ENCODE results near the gene ATP9B.
"Not testable (repeated sequence)": the region's sequence is repeated elsewhere in the genome, so short reads cannot be mapped to it uniquely, and the experiment has no call there.

Gene ATP9B

DNA sequence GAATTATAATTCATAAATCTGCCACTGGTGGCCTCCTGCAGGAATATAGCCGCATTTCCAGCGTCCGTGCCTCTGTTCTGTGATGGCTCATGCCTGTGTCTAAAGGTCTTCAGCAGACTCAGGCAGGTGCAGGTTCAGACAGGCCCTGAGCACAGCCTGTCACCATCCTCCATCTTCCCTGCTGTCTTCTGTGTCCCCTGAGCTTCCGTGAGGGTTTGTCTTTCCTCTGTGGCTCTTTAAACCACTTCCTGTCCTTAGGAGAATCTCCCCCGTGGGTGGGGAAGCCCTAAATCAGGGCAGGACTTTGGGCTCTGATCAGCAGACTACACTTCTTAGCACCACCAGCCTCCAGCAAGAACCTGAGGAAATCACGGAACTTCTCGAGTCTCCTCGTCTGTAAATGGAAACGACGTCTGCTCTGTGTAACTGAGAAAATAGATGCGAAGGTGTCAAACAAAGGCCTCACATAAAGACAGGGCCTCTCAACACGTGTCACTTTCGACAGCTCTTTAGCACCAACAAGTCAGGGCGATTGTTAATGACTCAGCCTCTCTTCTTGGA is 302.4 kb downstream of the ATP9B start:
- DNase-seq = no peak

DNA sequence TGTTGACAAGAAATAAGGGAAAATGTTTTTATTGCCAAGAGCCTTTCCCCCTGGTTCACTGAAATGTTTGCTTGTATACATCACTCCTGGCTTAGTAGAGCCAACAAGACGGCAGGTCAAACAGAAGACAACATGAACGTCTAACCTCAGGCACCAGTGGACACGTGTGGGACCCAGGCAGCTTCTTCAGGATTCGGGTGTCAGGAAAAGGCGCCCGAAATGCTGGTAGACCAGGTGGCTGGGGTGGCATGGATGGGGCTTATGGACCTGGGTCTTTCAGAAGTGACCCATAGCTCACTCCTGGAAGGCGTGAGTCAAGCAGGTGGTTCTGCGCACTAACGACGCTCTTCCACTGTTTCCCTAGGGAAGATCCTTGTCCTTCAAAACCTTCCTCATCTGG is 303.3 kb downstream of the ATP9B start:
- DNase-seq = no peak

DNA sequence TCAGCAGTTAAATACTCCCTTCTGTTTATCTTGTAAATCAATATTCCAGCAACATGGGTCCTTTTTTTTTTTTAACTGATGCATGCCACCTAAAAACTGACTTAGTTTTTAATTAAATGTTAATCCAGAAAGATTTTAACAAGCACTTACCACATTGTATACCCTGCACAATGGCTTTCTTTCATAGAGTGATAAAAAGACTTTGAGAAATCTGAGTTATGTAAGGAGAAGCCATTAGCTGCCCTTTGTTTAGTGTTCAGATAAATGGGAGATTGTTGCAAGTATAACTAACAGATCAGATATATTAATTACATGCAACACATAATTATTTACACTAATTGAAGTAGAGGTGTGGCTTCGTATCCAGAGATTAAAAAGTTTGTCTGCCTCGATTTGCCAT is 303.8 kb downstream of the ATP9B start:
- DNase-seq = no peak

- no peak for DNase-seq
Measured at GRCh38 chr18:79373736-79374135, 304.5 kb downstream of the ATP9B start.

DNA sequence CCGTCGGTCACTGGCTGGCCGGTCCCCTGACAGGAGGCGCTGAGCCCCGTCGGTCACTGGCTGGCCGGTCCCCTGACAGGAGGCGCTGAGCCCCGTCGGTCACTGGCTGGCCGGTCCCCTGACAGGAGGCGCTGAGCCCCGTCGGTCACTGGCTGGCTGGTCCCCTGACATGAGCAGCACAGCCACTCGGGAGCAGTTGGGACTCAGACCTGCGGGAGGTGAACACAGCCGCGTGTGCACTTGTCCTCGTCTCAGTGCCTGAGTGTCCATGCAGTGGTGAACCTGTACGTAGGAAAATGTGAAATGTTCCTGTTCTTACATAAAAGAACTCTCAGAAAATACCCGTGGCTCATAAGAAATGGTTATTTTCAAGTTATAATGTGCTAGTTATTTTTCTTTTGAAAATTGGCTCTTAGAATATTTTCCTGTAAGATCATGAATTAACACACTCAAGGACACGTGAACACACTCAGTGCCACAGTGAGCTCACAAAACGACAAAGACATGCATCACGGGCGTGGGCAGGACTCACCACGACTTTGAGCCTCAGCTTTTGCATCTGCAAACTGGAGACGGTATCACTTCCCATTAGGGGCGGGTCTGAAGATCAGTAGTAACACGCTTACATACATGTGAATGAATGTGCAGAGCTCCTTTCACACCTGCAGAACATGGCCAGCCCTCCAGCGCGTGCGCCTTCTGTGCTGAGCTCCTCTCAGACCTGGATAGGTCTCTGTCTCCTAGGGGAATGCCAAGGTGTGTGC is 305.4 kb downstream of the ATP9B start:
- no peak for DNase-seq

DNA sequence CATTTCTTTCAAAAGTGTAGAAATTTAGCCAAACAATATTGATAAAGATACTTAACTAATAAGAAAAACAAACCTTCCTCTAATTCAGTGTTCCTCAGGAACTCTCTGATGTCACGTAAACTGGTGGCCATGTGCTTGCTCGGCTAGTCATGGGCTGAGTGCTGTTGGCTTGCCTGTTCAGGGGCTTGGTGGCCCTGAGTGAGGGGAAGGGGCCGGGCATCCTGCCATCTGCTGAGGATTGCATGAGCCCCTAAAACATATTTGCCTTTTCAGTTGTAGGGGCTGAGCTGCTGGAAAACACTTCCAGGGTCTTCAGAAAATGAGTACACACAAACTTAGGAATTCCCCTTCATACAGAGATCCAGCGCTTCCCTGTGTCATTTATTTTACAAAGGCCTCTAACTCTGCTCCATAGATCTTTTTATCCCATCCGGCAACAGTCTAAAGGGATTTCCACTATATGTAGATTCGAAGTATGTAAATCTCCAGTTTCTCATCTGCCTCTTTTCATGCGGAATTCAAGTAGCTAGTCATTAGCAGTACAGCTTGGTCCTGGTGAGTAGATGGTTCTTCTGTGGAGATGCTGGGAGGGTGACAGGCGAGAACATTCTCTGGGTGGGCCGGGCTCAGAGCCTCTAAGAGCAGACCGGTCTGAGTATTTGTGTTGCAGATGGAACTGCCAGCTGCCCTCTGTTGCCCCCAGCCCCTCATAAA is 306.4 kb downstream of the ATP9B start:
- no peak for DNase-seq

DNA sequence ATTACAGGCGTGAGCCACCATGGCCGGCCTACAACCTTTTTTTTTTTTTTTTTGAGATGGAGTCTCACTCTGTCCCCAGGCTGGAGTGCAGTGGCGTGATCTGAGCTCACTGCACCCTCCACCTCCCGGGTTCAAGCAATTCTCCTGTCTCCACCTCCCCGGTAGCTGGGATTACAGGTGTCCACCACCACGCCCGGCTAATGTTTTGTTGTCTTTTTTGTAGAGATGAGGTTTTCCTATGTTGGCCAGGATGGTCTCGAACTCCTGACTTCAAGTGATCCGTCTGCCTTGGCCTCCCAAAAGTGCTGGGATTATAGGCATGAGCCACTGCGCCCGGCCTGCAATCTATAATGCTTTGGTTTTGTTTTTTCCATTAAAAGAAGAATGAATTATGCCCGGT is 307.5 kb downstream of the ATP9B start:
- not testable (repeated sequence) for DNase-seq

GRCh38 chr18:79377187-79377891 is 308.1 kb downstream of the ATP9B start:
- no peak for DNase-seq

- peak; percentile 6 for DNase-seq
Measured at GRCh38 chr18:79378536-79379250, 309.5 kb downstream of the ATP9B start.

DNA sequence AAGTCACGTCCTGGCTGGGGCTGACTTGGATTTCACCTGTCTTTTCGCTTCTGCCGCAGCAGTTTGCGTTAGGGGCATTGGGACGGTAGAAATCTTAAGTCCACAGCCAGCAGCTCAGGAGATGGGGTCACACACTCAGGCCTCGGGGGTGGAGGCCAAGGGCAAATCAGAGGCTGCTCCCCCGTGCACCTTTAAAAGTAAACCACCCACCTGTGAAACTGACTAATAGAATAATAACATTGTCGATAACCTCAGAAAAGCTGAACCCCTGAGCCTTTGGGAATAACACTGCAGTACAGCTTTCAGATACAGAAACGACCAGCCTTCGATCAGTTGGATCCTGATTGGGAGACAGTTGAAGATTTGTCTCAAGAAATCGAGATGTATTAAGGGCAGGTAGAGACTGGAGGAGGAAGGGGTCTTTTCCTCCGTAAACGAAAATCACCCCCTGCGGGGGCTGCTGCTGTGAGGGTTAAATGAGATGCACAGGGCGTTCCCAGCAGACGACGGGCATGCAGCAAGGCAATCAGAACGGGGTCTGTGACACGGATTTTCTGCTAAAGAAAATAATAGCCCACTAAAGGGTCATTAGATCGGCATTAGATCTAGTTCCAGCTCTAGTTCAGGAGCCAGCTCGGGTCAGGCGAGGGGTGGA is 310.2 kb downstream of the ATP9B start:
- DNase-seq = no peak

DNA sequence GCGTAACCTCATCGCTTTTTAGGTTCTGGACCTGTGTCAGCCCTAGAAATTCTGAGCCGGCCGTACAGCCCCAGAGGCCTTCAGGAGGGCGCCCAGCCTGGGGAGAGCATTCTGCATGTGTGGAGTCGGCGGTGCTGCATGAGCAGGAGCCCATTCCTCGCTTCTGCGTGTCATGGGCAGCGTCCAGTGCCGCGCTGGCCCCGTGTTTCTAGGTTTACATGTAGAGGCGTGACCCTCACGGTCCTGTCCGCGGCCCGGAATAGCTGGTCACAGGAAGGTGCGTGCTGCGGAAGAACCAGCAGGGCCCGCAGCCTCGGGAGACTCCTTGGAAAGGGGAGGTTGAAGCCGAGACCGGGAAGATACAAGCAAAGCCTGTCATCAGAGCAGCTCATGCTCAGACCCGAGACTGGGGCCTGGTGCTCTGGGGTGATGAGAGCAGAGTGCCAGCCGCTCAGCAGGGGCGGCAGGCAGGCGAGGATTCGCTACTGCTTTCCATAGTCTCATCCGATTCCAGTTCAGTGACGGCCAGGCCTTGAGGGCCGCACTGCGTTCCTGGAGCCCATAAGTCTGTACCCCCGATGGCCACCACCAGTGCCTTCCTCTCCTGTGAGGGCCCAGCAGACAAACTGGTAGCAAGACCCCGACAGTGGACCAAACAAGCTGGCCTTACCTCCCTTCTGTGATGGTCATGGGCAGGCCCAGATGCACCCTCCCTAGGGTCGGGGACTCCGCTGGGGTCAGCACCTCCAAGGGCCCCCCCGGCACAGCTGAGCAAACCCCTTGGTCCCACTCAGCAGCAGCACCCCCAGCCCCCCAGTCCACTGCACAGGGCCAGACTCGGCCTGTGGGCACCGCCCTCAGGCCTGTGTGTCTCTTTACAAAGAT is 311.0 kb downstream of the ATP9B start:
- DNase-seq = no peak

GRCh38 chr18:79380816-79381806 is 311.9 kb downstream of the ATP9B start:
- no peak for DNase-seq

GRCh38 chr18:79381811-79382311 is 312.7 kb downstream of the ATP9B start:
- no peak for DNase-seq

GRCh38 chr18:79382681-79383387 is 313.6 kb downstream of the ATP9B start:
- DNase-seq = no peak

GRCh38 chr18:79383388-79384056 is 314.3 kb downstream of the ATP9B start:
- no peak for DNase-seq

DNA sequence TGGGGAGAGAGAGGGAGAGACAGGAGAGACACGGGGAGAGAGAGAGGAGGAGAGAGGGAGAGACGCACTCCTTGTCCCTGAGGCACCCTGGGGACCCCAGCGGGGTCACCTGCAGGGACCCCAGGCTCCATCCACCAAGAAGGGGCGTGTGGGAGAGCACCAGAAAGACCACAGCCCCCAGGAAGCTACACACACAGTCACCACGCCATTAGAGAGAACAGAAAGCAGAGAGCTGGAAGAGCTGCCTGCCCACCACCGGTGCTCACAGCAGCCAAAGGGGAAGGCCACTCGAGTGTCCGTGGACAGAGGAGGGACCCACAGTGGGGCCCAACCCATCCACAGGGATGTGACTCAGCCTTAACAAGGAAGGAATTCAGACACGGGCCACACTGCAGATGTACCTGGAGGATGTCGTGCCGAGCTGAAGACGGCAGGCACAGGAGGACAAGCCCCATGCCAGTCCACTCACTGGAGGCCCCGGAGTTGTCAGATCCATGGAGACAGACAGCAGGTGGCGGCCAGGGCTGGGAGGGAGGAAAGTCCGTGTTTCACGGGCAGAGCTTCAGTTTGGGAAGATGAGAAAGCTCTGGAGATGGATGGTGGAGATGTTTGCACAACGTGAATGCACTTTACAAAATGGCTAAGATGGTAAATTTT is 315.1 kb downstream of the ATP9B start:
- DNase-seq = no peak

DNA sequence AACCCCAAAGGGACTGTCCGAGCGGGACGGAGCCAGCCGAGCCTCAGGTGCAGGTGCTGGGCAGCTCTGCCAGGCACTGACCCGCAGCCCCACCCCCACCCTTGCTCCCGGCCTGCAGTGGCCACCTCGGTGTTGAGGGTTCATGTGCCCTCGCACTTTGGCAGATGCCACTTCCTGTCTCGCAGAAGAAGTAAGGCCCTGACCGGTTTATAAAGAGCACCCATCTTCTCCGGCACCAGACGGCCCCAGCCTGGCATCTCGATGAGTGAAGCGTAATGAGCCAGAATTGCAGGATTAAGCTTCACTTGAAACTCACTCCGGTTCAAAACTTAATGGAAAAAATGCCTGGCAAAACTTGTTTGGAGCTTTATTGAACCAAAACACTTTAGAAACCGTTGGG is 315.6 kb downstream of the ATP9B start:
- no peak for DNase-seq

DNA sequence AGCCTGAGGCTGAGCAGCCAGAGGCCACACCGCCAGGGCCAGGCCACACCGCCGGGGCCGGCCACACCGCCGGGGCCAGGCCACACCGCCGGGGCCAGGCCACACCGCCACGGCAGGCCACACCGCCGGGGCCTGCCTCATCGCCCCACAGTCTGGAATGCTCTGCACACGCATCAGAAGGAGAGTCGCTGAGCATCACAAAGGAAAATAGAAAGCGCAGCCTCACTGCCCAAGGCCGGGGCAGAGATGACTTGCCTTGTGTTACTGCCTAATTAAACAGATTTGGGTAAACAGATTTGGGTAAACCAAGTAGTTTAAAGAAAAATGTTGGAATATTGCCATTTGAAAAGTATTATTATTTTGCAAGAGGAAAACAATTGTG is 316.1 kb downstream of the ATP9B start:
- DNase-seq = no peak
